ENCODE data around the gene TPCN2.

- TF ChIP-seq CTCF (IDR thresholded peaks at IDR 0.05): no peak
- no peak for TF ChIP-seq POLR2A (IDR thresholded peaks at IDR 0.05)
Observed at GRCh38 chr11:69156673-69157155, 108.0 kb downstream of the TPCN2 start.
